DOHH2 (cell line): ENCODE measurements around the gene P4HB.

Experiments
- CTCF ChIP-seq: fragments of 200-600 bp; sonication (generic); IDR thresholded peaks from one replicate; pipeline ENCODE4 v1.5.1; 2014; ENCODE audit warnings: antibody characterized with exemption, mild to moderate bottlenecking, low read depth, low read length; ENCODE audit not compliant: poor library complexity, severe bottlenecking
- EZH2phosphoT487 ChIP-seq: fragments of 200-600 bp; sonication (generic); IDR thresholded peaks from 2 replicates; pipeline ENCODE4 v1.6.1; 2017; ENCODE audit warnings: borderline replicate concordance, mild to moderate bottlenecking, antibody characterized with exemption, low read length, moderate library complexity, mixed read lengths

DNA sequence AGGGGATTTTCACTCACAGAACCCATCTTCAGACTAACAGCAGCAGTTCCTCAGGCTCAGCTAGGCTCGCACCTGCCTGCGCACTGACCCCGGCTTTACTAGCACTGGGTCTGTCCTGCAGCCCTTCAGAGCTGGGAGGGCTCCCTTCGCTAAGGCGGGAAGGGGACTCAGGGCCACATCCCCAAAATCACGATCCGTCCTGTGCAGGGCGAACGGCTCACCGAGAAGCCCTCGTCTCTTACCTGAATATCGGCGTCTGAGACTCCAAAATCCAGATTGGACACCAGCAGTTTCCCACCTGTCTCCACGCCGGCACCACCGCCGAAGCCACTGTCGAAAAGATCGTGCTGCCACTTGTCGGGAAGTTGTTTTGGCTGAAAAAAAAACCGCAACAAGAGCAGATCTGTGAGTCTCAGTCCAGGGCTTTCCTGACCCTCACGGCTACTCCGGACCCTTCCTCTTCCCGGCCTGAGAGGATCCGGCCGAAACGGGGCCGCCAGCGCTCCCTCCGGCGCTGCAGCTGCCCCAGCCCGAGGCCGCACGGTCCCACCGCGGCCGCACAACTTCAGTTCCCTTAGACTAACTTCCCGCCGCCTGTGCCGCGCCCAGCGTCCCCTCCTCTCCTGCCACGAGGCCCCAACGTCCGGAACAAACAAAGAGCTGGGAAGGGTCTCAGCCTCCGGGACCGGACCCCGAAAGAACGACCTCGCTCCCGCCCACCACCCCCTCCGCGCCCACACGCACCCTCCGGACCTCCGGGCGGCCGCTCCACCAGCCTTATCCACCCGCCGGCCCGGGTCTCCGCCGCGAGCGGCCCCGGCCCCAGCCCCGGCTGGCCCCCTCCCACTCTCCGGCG lies 30.3 kb upstream of the P4HB start:
- TF ChIP-seq CTCF, result no peak
- no peak for TF ChIP-seq EZH2phosphoT487
